GM12875 (cell line): ENCODE measurements around the gene HSPBP1.

Experiments used
- H3K4me3 ChIP-seq: one replicate; pipeline ENCODE4 v1.5.1; 2011; ENCODE audit warnings: low read depth, low read length, control low read depth
- TF ChIP-seq, protein P1 (sequence below): IDR thresholded peaks from 2 replicates; pipeline ENCODE4 v1.5.1; 2011; ENCODE audit warnings: low read depth, mild to moderate bottlenecking, control low read depth, inconsistent platforms, low read length, moderate library complexity, borderline replicate concordance; ENCODE audit not compliant: insufficient read depth

HSPBP1 gene

DNA sequence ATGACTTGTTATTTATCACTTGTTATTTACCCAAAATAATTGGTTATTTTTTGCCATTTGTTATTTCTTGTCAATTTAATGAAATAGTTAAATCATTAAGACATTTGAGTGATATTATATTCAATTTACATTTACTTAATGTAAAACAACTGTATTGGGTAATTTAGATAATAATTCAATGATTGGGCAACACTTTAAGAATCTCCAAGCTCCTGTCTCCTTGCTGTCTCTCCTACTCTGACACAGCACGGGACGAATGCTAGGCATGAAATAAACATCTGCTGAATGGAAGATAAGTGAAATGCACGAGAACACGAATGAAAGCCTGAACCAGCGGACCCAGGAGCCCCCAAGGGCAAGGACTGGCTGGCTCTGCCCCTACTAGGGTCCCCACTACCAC lies 15.4 kb downstream of the HSPBP1 start:
- no peak overlapping the region for H3K4me3 ChIP-seq
- TF ChIP-seq, protein P1, sequence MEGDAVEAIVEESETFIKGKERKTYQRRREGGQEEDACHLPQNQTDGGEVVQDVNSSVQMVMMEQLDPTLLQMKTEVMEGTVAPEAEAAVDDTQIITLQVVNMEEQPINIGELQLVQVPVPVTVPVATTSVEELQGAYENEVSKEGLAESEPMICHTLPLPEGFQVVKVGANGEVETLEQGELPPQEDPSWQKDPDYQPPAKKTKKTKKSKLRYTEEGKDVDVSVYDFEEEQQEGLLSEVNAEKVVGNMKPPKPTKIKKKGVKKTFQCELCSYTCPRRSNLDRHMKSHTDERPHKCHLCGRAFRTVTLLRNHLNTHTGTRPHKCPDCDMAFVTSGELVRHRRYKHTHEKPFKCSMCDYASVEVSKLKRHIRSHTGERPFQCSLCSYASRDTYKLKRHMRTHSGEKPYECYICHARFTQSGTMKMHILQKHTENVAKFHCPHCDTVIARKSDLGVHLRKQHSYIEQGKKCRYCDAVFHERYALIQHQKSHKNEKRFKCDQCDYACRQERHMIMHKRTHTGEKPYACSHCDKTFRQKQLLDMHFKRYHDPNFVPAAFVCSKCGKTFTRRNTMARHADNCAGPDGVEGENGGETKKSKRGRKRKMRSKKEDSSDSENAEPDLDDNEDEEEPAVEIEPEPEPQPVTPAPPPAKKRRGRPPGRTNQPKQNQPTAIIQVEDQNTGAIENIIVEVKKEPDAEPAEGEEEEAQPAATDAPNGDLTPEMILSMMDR: no peak

DNA sequence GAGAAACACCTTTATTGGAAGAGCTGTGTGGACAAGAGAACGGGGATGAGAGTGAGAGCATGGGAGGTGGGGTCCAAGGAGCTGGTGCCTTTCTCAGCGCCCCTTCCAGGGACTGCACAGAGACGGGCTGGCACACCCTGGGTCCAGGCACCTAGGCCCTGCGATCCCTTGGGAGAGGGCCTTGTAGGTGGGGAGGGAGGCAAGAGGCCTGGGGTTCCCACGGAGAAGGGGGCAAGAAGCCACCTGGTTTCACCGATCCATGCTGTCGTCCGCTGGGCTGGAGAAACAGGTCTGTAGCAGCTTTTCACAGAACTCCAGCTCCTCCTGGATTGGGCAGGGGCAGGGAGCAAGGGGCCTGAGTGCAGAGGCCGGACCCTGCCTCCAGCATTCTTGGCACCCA lies 17.6 kb downstream of the HSPBP1 start:
- H3K4me3 ChIP-seq: no peak overlapping the region
- TF ChIP-seq, protein P1: no peak

DNA sequence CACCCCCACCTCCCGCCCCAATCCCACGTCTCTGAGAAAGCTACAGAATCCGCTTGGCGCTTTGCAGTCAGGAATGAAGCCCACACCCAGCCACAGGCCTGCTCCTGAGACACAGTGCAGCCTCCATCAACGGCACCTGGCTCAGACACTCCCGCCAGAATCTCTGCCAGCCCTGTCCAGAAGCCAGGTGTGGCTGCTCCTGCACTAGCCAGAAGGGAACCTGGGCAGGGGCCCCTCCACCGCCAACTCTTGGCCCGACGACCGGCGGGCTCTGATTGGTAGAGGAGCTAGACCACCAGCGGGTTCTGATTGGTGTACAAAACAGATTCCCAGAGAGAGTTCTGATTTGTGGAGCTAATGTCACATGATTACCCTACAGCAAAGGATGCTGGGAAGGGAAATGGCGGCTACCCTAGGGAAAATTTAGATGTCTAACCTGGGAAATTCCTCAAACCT lies 18.2 kb downstream of the HSPBP1 start:
- H3K4me3 ChIP-seq: no peak overlapping the region
- TF ChIP-seq, protein P1: no peak

DNA sequence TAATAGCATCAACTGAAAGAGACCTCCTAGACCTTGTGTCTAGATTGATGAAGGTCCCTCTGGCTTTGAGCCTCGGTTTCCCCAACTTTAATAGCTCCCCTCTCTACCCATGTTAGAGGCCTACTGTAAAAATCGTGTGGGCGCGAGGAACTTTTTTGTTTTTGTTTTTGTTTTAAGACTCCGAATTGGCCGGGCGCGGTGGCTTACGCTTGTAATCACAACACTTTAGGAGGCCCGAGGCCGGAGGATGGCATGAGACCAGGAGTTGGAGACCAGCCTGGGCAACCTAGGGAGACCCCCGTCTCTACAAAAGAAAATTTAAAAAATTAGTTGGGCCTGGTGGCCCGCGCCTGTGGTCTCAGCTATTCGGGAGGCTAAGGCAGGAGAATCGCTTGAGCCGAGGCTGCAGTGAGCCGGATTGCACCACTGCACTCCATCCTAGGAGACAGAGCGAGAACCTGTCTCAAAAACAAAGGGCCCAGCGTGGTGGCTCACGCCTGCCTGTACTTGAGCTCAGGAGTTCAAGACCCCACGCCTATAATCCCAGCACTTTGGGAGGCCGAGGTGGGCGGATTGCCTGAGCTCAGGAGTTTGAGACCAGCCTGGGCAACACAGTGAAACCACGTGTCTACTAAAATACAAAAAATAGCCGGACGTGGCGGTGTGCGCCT lies 20.2 kb downstream of the HSPBP1 start:
- TF ChIP-seq, protein P1: no peak
- H3K4me3 ChIP-seq: peak overlapping the region; percentile 99

DNA sequence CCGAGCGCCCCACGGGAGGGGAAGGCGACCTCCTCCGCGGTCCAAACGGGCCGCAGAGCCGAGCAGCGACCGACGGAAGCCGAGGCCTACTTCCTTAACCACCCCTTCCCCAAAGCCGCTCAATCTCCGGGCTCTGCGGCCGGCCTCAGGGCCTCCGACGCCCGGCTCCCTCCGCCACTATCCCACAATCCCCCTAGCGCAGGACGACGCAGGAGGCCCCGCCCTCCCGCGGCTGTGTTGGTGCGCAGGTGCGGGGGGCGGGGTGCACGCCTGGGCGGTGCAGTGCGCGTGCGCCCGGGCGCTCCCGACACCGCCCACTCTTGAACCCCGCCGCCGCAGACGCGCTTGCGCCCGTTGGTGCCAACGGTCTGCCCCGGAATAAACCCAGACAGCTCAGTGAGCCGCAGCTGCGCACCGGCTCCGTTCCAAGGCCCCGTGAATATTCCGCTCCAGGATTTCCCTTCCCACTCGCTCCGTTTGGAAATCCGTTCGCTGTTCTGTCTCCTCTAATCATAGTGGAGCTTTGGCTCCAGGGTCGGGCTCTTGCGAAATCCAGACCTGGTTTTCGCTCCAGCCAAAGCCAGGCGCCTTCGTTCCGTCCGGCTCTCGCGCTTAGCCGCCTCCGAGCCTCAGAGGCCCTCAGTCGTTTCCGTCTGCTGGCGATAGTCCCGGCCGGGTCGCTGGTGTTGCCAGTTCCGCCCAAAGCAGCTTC lies 20.9 kb downstream of the HSPBP1 start, which contains the start of gene PPP6R1:
TSS of gene PPP6R1 (minus strand) at position 190 of the 712 bp plus-strand sequence. CDS start 11,914 bp downstream, outside the sequence.
- TF ChIP-seq, protein P1: no peak
- peak within 1 kb of the TSS; percentile 99 for H3K4me3 ChIP-seq

DNA sequence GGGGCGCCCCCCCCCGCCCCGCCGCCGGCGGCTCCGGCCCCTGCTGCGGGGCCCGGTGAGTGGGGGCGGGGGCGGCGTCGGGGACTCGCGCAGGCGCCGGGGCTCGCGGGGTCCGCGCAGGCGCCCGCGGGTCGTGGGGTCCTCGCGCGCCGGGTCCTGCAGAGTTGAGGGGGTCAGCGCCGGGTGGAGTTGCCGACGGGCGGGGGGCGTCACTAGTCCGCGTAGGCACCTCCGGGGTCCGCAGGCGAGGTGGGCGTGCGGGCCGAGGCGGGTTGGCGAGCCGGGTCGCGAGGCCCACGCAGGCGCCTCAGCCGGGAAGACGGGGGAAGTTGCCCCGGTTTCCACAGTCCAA lies 21.5 kb downstream of the HSPBP1 start:
- TF ChIP-seq, protein P1: no peak
- peak overlapping the region; percentile 99 for H3K4me3 ChIP-seq
